ENCODE measurements around the gene ANKRD63.

GRCh38 chr15:40270246-40270995 lies 12.4 kb downstream of the ANKRD63 start:
- TF ChIP-seq, protein P1, sequence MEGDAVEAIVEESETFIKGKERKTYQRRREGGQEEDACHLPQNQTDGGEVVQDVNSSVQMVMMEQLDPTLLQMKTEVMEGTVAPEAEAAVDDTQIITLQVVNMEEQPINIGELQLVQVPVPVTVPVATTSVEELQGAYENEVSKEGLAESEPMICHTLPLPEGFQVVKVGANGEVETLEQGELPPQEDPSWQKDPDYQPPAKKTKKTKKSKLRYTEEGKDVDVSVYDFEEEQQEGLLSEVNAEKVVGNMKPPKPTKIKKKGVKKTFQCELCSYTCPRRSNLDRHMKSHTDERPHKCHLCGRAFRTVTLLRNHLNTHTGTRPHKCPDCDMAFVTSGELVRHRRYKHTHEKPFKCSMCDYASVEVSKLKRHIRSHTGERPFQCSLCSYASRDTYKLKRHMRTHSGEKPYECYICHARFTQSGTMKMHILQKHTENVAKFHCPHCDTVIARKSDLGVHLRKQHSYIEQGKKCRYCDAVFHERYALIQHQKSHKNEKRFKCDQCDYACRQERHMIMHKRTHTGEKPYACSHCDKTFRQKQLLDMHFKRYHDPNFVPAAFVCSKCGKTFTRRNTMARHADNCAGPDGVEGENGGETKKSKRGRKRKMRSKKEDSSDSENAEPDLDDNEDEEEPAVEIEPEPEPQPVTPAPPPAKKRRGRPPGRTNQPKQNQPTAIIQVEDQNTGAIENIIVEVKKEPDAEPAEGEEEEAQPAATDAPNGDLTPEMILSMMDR (IDR thresholded peaks at IDR 0.05; ENCODE audit: poor library complexity), result no peak
- no peak for TF ChIP-seq EZH2 (IDR thresholded peaks at IDR 0.05; ENCODE audit: borderline replicate concordance)

Data from hepatocyte (in vitro differentiated cells).